Measurements from ENCODE around the gene CREB5.

CREB5 gene

GRCh38 chr7:28790467-28790866 lies 378.1 kb downstream of the CREB5 start:
- no peak for ATAC-seq
- TF ChIP-seq RARB (CRISPR knock-in tag; IDR thresholded peaks at IDR 0.05) (no peak), PATZ1 (CRISPR knock-in tag; IDR thresholded peaks at IDR 0.05; ENCODE audit: borderline replicate concordance) (no peak), TCF4 (CRISPR knock-in tag; IDR thresholded peaks at IDR 0.05; ENCODE audit: borderline replicate concordance) (no peak), SNAI2 (CRISPR knock-in tag; IDR thresholded peaks at IDR 0.05) (no peak), CSDC2 (CRISPR knock-in tag; IDR thresholded peaks at IDR 0.05) (no peak), ZNF70 (CRISPR knock-in tag; IDR thresholded peaks at IDR 0.05) (no peak), PPARA (CRISPR knock-in tag; IDR thresholded peaks at IDR 0.05; ENCODE audit: borderline replicate concordance) (no peak), ISL1 (CRISPR knock-in tag; IDR thresholded peaks at IDR 0.05) (no peak), TSHZ2 (CRISPR knock-in tag; IDR thresholded peaks at IDR 0.05) (no peak), ESRRG (CRISPR knock-in tag; IDR thresholded peaks at IDR 0.05) (no peak), ZC3H10 (CRISPR knock-in tag; IDR thresholded peaks at IDR 0.05) (no peak), ZFP3 (CRISPR knock-in tag; IDR thresholded peaks at IDR 0.05) (no peak), GLIS3 (CRISPR knock-in tag; IDR thresholded peaks at IDR 0.05) (no peak), POU6F1 (CRISPR knock-in tag; IDR thresholded peaks at IDR 0.05; ENCODE audit: borderline replicate concordance, low read depth) (no peak), ZFP30 (CRISPR knock-in tag; IDR thresholded peaks at IDR 0.05) (no peak), CREB5 (CRISPR knock-in tag; IDR thresholded peaks at IDR 0.05; ENCODE audit: low read depth) (no peak), OSR1 (CRISPR knock-in tag; IDR thresholded peaks at IDR 0.05) (no peak)

- no peak for ATAC-seq
- TF ChIP-seq TSHZ2 (CRISPR knock-in tag; IDR thresholded peaks at IDR 0.05) (no peak), POU6F1 (CRISPR knock-in tag; IDR thresholded peaks at IDR 0.05; ENCODE audit: borderline replicate concordance, low read depth) (no peak), ISL1 (CRISPR knock-in tag; IDR thresholded peaks at IDR 0.05) (no peak), PATZ1 (CRISPR knock-in tag; IDR thresholded peaks at IDR 0.05; ENCODE audit: borderline replicate concordance) (no peak), ZNF8 (CRISPR knock-in tag; IDR thresholded peaks at IDR 0.05) (no peak), ZC3H10 (CRISPR knock-in tag; IDR thresholded peaks at IDR 0.05) (no peak), ZFP30 (CRISPR knock-in tag; IDR thresholded peaks at IDR 0.05) (no peak), RARB (CRISPR knock-in tag; IDR thresholded peaks at IDR 0.05) (no peak), GLIS3 (CRISPR knock-in tag; IDR thresholded peaks at IDR 0.05) (no peak), PPARA (CRISPR knock-in tag; IDR thresholded peaks at IDR 0.05; ENCODE audit: borderline replicate concordance) (no peak), ZFP3 (CRISPR knock-in tag; IDR thresholded peaks at IDR 0.05) (no peak), ARNTL (CRISPR knock-in tag; IDR thresholded peaks at IDR 0.05; ENCODE audit: borderline replicate concordance, low read depth) (no peak), ZNF70 (CRISPR knock-in tag; IDR thresholded peaks at IDR 0.05) (no peak)
Observed at GRCh38 chr7:28792858-28793257, 380.5 kb downstream of the CREB5 start.

All from SK-N-SH treated with all-trans-retinoic acid at 6 μM for 48 hours (cell line).